Measurements from ENCODE around the gene PPM1F.

Gene PPM1F

DNA sequence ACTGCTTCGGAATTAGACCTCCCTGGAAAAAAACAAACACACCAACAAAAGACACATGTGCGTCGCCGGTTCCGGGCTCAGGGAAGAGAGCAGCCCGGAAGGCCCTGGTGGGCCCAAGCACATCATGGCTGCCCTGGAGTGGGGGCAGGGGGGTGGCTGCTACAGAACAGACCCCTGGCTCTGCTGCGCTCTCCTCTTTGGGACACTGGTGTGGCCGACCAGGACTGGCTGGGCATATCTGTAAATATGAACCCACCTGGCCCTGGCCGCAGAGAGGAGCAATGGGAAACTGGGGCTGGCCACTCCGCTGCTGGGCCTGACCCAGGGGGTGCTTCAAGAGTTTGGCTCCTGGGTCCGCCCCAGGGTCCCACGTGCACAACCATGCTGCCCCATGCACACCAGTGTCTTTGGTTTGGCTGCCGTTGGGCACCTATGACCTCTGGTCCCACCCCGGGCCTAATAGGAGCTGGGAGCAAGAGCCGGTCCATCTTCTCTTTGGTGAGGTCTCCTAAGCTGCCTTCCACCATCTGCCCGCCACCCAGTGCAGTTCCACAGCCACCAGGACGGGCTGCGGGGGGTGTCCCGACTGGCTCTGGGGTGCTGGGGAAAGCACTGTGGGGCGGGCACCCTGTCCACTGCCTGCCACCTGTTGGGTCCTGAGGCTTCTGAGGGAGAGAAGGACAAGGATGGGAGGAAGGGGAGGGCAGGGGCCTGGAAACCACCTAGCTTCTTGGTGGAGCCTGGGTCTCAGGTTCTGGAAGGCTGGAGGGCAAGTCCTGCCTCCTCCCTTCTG, 30.1 kb downstream of the PPM1F start:
- H3K27me3 ChIP-seq (ENCODE audit: low read length), result no peaks in the 10 kb centered on the region
- H4K20me1 ChIP-seq (ENCODE audit: low read depth, low read length), result no peaks in the 10 kb centered on the region
- H3K27ac ChIP-seq (ENCODE audit: low read depth, low read length), result no peak overlapping the region

DNA sequence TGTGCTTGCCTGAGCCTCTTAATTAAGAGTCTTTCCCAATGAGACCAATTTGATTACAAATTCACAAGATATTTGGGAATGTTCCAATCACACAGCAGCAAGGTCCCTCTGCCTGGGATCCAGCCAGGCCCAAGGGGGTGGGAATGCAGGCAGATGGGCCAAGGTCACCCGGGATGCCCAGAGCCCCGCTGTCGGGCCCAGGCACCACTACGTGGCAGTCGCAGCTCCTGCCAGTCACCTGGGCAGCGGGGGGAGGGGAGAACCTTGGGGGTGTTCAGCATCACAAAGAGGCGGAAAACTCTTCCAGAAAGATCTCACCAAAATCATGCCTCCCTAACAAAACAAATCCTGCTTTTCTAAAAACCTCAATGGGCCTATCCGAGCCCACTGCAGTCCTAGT, 30.9 kb downstream of the PPM1F start:
- H3K9me2 ChIP-seq (replicated peaks; ENCODE audit: insufficient read depth, low read length), result no peaks in the 10 kb centered on the region
- H3F3A ChIP-seq (ENCODE audit: insufficient read depth), result no peaks in the 10 kb centered on the region
- no peak overlapping the region for H3K4me3 ChIP-seq (ENCODE audit: insufficient read depth, low read length, poor library complexity, severe bottlenecking)
- H3K9ac ChIP-seq (ENCODE audit: low read length), result no peak overlapping the region
- no peak overlapping the region for H3K4me2 ChIP-seq (ENCODE audit: low read depth, low read length, poor library complexity, severe bottlenecking)
- no peak overlapping the region for H2AFZ ChIP-seq (ENCODE audit: low read depth, low read length, severe bottlenecking)
- no peaks in the 10 kb centered on the region for H3K36me3 ChIP-seq (ENCODE audit: low read length)
- no peak overlapping the region for H3K27ac ChIP-seq (ENCODE audit: low read depth, low read length)
- TF ChIP-seq CTCF (IDR thresholded peaks at IDR 0.05; ENCODE audit: insufficient read depth, low read length, poor library complexity, severe bottlenecking) (no peak), EZH2phosphoT487 (conservative IDR thresholded peaks at IDR 0.05; ENCODE audit: low read length) (no peak)
- no peaks in the 10 kb centered on the region for H3K27me3 ChIP-seq (ENCODE audit: low read length)
- no peaks in the 10 kb centered on the region for H3K79me2 ChIP-seq (ENCODE audit: insufficient read depth, low read length)
- H3K9me3 ChIP-seq (ENCODE audit: insufficient read depth, low read length), result no peaks in the 10 kb centered on the region
- no peaks in the 10 kb centered on the region for H4K20me1 ChIP-seq (ENCODE audit: low read depth, low read length)

More for the DNA sequence above, 30.1 kb downstream of the PPM1F start:
- Histone ChIP-seq H3F3A (ENCODE audit: insufficient read depth) (no peaks in the 10 kb centered on the region), H3K79me2 (ENCODE audit: insufficient read depth, low read length) (no peaks in the 10 kb centered on the region), H3K36me3 (ENCODE audit: low read length) (no peaks in the 10 kb centered on the region), H3K9me3 (ENCODE audit: insufficient read depth, low read length) (no peaks in the 10 kb centered on the region), H2AFZ (ENCODE audit: low read depth, low read length, severe bottlenecking) (no peak overlapping the region), H3K4me2 (ENCODE audit: low read depth, low read length, poor library complexity, severe bottlenecking) (no peak overlapping the region), H3K9me2 (replicated peaks; ENCODE audit: insufficient read depth, low read length) (no peaks in the 10 kb centered on the region), H3K4me3 (ENCODE audit: insufficient read depth, low read length, poor library complexity, severe bottlenecking) (no peak overlapping the region), H3K9ac (ENCODE audit: low read length) (no peak overlapping the region)
- TF ChIP-seq EZH2phosphoT487 (conservative IDR thresholded peaks at IDR 0.05; ENCODE audit: low read length) (no peak), CTCF (IDR thresholded peaks at IDR 0.05; ENCODE audit: insufficient read depth, low read length, poor library complexity, severe bottlenecking) (no peak)

DNA sequence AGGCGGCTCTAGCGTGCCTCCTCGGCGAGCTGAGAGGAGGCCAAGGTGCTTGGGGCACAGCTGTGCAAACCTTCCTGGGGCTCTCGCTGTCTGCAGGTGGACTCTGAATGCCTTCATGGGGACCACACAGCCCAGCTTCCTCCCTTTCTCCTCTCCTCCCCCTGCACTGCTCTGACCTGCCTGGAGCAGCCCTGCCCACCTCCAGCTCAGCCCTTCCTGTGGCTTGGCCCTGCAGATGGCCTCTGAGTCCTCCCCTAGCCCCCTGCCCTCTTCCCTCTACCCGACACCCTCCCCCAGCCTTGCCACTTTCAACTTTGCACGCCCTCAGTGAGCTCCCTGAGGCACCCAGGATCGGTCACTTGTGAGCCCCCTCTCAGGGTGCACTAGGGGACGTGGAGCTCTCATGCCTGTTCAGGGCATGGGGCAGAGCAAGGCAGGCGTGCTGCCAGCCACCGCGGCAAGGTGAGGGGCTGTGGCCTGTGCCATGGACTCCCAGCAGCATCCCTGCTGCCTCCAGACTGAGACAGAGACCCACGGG, 31.4 kb downstream of the PPM1F start:
- TF ChIP-seq CTCF (IDR thresholded peaks at IDR 0.05; ENCODE audit: insufficient read depth, low read length, poor library complexity, severe bottlenecking) (no peak), EZH2phosphoT487 (conservative IDR thresholded peaks at IDR 0.05; ENCODE audit: low read length) (no peak)
- Histone ChIP-seq H3K9ac (ENCODE audit: low read length) (no peak overlapping the region), H3K79me2 (ENCODE audit: insufficient read depth, low read length) (no peaks in the 10 kb centered on the region), H4K20me1 (ENCODE audit: low read depth, low read length) (no peaks in the 10 kb centered on the region), H3K9me3 (ENCODE audit: insufficient read depth, low read length) (no peaks in the 10 kb centered on the region), H3K27me3 (ENCODE audit: low read length) (no peaks in the 10 kb centered on the region), H3K27ac (ENCODE audit: low read depth, low read length) (no peak overlapping the region), H3F3A (ENCODE audit: insufficient read depth) (no peaks in the 10 kb centered on the region), H2AFZ (ENCODE audit: low read depth, low read length, severe bottlenecking) (no peak overlapping the region), H3K4me2 (ENCODE audit: low read depth, low read length, poor library complexity, severe bottlenecking) (no peak overlapping the region), H3K36me3 (ENCODE audit: low read length) (no peaks in the 10 kb centered on the region), H3K9me2 (replicated peaks; ENCODE audit: insufficient read depth, low read length) (no peaks in the 10 kb centered on the region), H3K4me3 (ENCODE audit: insufficient read depth, low read length, poor library complexity, severe bottlenecking) (no peak overlapping the region)

Data from SU-DHL-6 (cell line).